Vagina (tissue), 2 donors: ENCODE data around the gene FADS1. TPM values are rescaled to one million over a fixed set of nuclear protein-coding genes. Genes with fewer than 3 reads are reported as not detected.

Experiments
- DNase-seq, 2 donors: peaks; one replicate each; pipeline ENCODE4 v3.0.0-alpha.2; 2017; ENCODE audit errors: extremely low spot score in 2 of 2
- H3K27ac ChIP-seq: fragments of 200-600 bp; sonication (generic); one replicate; pipeline ENCODE4 v1.5.1; 2019
- H3K27me3 ChIP-seq: fragments of 200-600 bp; sonication (generic); one replicate; pipeline ENCODE4 v1.5.1; 2019
- H3K36me3 ChIP-seq, 2 donors: fragments of 200-600 bp; sonication (generic); one replicate each; pipeline ENCODE4 v1.5.1; 2017 to 2019
- H3K4me1 ChIP-seq: fragments of 200-600 bp; sonication (generic); one replicate; pipeline ENCODE4 v1.5.1; 2019
- H3K4me3 ChIP-seq, 2 donors: fragments of 200-600 bp; sonication (generic); 1 replicate in 1 of 2; 2 replicates in 1 of 2; pipeline ENCODE4 v1.5.1; 2016 to 2019
- H3K9me3 ChIP-seq: fragments of 200-600 bp; sonication (generic); one replicate; pipeline ENCODE4 v1.5.1; 2019
- CTCF ChIP-seq, 3 experiments: fragments of 450-650 bp in 2 of 3; fragments of 200-600 bp in 1 of 3; sonication (generic) in 1 of 3; IDR thresholded peaks; one replicate each; pipeline ENCODE4 v1.5.1; 2017 to 2019; ENCODE audit warnings: antibody characterized with exemption in 3 of 3, mild to moderate bottlenecking in 2 of 3, moderate library complexity in 2 of 3
- POLR2A ChIP-seq, 2 donors: fragments of 450-650 bp; IDR thresholded peaks; one replicate each; pipeline ENCODE4 v1.6.1; 2017; ENCODE audit warnings: antibody characterized with exemption in 2 of 2, mild to moderate bottlenecking in 2 of 2, moderate library complexity in 2 of 2
- POLR2AphosphoS5 ChIP-seq, 2 donors: sonication (generic); formaldehyde crosslinking; IDR thresholded peaks; one replicate each; pipeline ENCODE4 v1.9.0; 2017; ENCODE audit warnings: antibody characterized with exemption in 2 of 2, mild to moderate bottlenecking in 2 of 2, low read depth in 1 of 2; ENCODE audit not compliant: insufficient read depth in 1 of 2
- intact Hi-C: fragments of 100-400 bp; cut with DNase I; formaldehyde crosslinking; loops from one replicate; pipeline ENCODE4 v1.15.1; 2023
- total RNA-seq: library from RNA; depleted of rRNA; stranded (reverse); fragments of >200 nt; gene quantifications from one replicate; pipeline ENCODE4 v1.2.3, GENCODE V29; 2016

FADS1 gene
- total RNA-seq, 1 donor from 2014 or later, result 9.8 TPM

GRCh38 chr11:61815790-61816735 lies 740 bp downstream of the FADS1 start:
- no peaks in the 10 kb centered on the region for H3K9me3 ChIP-seq
- no peak for TF ChIP-seq POLR2AphosphoS5 (IDR thresholded peaks at IDR 0.05; ENCODE audit: insufficient read depth in 1 of 2, low read depth in 1 of 2)
- TF ChIP-seq CTCF (IDR thresholded peaks at IDR 0.05), result no peak
- TF ChIP-seq POLR2A (IDR thresholded peaks at IDR 0.05), result no peak
- intact Hi-C loops, result loop anchor here (5.0 kb wide), 2 partner anchors 76 to 156 kb away; partner anchors contain the start of gene FADS3
- no peaks in the 10 kb centered on the region for H3K27me3 ChIP-seq
- H3K4me1 ChIP-seq, result peaks cover 21% of the 10 kb centered on the region
- peaks cover 0 to 14% of the 10 kb centered on the region in 2 donors for H3K36me3 ChIP-seq
- DNase-seq, result no peak
- H3K4me3 ChIP-seq, result peak overlapping the region; percentile 51 to 83
- H3K27ac ChIP-seq, result peak overlapping the region; percentile 99

- H3K4me3 ChIP-seq, result peak overlapping the region; percentile 51 to 83
- peaks cover 21% of the 10 kb centered on the region for H3K4me1 ChIP-seq
- intact Hi-C loops, result loop anchor here (5.0 kb wide), 2 partner anchors 77 to 157 kb away; partner anchors contain the start of gene FADS3
- H3K27me3 ChIP-seq, result no peaks in the 10 kb centered on the region
- TF ChIP-seq POLR2AphosphoS5 (IDR thresholded peaks at IDR 0.05; ENCODE audit: insufficient read depth in 1 of 2, low read depth in 1 of 2), result peak; percentile 91 to 100
- no peak for TF ChIP-seq CTCF (IDR thresholded peaks at IDR 0.05)
- TF ChIP-seq POLR2A (IDR thresholded peaks at IDR 0.05), result peak in 1 of 2 donors; percentile 97
- peaks cover 0 to 21% of the 10 kb centered on the region in 2 donors for H3K36me3 ChIP-seq
- H3K27ac ChIP-seq, result peak overlapping the region; percentile 99
- no peaks in the 10 kb centered on the region for H3K9me3 ChIP-seq
- DNase-seq, result peak in 1 of 2 donors; percentile 97
Observed at GRCh38 chr11:61814958-61815789, 1.6 kb downstream of the FADS1 start.

GRCh38 chr11:61814247-61814957 lies 2.4 kb downstream of the FADS1 start:
- H3K9me3 ChIP-seq, result no peaks in the 10 kb centered on the region
- H3K4me1 ChIP-seq, result peaks cover 21% of the 10 kb centered on the region
- no peak for DNase-seq
- H3K36me3 ChIP-seq, result peaks cover 0 to 28% of the 10 kb centered on the region in 2 donors
- peak overlapping the region; percentile 51 to 83 for H3K4me3 ChIP-seq
- TF ChIP-seq POLR2AphosphoS5 (IDR thresholded peaks at IDR 0.05; ENCODE audit: insufficient read depth in 1 of 2, low read depth in 1 of 2) (no peak), CTCF (IDR thresholded peaks at IDR 0.05) (no peak), POLR2A (IDR thresholded peaks at IDR 0.05) (no peak)
- intact Hi-C loops, result no loop called here
- peak overlapping the region; percentile 99 for H3K27ac ChIP-seq
- H3K27me3 ChIP-seq, result no peaks in the 10 kb centered on the region

- intact Hi-C loops, result no loop called here
- no peaks in the 10 kb centered on the region for H3K9me3 ChIP-seq
- peaks cover 0 to 38% of the 10 kb centered on the region in 2 donors for H3K36me3 ChIP-seq
- TF ChIP-seq POLR2AphosphoS5 (IDR thresholded peaks at IDR 0.05; ENCODE audit: insufficient read depth in 1 of 2, low read depth in 1 of 2) (no peak), CTCF (IDR thresholded peaks at IDR 0.05) (no peak), POLR2A (IDR thresholded peaks at IDR 0.05) (no peak)
- H3K27me3 ChIP-seq, result no peaks in the 10 kb centered on the region
- DNase-seq, result no peak
- no peak overlapping the region for H3K27ac ChIP-seq
- peaks cover 21% of the 10 kb centered on the region for H3K4me1 ChIP-seq
- H3K4me3 ChIP-seq, result no peak overlapping the region
Observed at GRCh38 chr11:61812736-61813411, 3.9 kb downstream of the FADS1 start.
